Measurements from ENCODE around the gene FCRL2.
"Not testable (repeated sequence)": the region's sequence is repeated elsewhere in the genome, so short reads cannot be mapped to it uniquely, and the experiment has no call there.

The FCRL2 gene

DNA sequence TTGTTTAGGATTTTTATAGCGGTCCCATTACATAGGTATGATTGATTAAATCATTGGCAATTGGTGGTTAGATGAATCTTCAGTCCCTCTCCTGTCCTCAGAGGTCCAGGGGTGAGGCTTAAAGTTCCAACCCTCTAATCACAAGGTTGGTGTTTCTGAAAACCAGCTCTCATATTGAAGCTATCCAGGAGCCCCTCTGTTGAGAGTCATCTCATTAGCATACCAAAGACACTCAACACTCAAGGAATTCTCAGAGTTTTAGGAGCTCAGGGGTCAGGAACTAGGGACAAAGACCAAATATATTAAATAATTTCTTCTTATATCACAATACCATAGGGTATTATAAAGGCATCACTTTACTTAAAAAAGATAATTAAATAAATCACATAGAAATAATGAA is 23.3 kb downstream of the FCRL2 start:
- intact Hi-C loops (cut with DNase I), result no loop called here
- no peak for DNase-seq

DNA sequence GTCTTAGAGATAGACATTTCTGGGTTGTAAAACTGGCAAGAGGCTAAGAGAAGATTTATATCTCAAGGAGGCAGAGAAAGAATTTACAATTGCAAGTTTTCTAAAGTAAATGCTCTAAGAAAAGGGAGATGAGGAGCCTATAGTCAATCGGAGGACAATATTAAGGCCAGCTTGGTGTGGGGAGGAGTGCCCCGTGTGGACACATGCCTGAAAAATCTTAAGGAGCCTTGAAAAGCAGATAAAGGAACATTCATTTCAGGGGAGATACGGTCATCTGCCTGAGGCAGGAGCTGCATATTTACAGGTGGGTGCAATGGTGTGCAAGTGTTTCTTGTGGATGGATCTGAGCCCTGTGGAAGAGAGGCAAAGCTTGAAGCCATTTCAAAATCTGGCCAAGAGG is 25.6 kb downstream of the FCRL2 start:
- intact Hi-C loops (cut with DNase I), result no loop called here
- DNase-seq, result no peak

DNA sequence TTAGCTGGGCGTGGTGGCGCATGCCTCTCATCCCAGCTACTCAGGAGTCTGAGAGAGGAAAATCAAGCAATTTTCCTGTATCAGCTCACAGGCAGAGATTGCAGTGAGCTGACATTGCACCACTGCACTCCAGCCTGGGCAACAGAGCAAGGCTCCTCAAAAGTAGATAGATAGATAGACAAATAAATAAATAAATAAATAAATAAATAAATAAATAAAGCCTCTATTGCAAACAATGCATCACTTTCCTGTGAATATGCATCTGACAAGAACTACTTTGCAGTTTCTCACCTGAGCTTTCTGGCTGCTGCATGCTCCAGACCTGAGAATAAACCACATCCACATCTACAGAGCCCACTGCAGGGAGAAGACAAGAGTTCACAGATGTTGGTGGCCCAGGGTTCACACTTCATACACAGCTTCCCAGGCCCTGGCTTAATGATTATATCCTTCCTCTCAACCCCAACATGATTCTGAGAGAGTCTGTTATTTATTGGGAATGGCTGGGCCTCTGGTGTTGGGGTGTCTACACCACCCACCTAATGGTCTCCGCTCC is 28.6 kb downstream of the FCRL2 start:
- intact Hi-C loops (cut with DNase I), result no loop called here
- no peak for DNase-seq

DNA sequence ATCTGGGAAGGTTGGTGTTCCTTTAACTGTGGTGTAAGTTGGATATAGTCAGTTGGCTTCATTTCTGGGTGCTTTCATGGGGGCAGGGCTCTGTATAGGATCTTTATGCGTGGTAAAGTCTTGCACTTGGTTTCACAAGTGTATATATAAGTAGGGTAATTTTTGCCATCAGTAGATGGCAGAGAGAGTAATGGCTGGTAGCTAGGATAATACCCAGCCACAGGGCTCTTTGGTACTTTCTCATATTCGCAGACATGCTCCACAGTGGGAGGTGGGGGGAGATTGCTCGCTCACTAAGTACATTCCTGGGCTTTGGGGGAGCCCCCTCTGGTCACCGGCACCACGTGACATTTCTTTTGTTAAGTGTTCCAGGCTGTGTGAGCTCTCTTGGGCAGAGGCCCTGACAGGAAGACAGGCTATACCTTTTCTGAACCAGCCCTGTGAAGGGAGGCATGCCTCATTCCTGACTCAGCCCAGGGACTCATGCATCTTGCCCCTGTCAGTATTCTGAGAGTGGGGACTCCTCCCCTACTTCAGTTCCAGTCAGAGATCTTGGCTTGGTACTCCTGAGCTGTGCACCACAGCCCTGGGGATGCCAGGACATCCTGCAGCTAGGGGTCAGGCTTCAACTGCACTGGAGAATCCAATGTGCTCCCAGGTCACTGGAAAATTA is 37.6 kb downstream of the FCRL2 start:
- no peak for DNase-seq
- intact Hi-C loops (cut with DNase I), result no loop called here

DNA sequence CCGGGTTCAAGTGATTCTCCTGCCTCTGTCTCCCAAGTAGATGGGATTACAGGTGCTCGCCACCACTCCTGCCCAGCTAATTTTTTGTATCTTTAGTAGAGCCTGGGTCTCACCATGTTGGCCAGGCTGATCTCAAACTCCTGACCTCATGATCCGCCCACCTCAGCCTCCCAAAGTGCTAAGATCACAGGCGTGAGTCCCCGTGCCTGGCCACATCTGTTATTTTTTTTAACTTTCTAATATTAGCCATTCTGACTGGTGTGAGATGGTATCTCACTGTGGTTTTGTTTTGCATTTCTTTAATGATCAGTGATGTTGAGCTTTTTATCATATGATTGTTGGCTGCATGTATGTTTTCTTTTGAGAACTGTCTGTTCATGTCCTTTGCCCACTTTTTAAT is 40.9 kb downstream of the FCRL2 start:
- DNase-seq; intact Hi-C loops (cut with DNase I): not testable (repeated sequence)

DNA sequence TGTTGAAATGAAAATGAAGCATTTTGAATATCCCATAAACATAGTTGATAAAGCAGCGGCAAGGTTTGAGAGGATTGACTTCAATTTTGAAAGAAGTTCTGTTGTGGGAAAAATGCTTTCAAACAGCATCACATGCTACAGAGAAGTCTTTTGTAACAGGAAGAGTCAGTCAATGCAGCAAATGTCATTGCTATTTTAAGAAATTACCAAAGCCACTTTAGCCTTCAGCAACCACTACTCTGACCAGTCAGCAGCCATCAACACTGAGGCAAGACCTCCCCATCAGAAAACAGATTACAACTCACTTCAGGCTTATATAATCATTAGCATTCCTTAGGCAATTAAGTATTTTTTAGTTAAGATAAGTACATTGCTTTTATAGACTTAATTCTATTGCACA is 42.6 kb downstream of the FCRL2 start:
- intact Hi-C loops (cut with DNase I), result no loop called here
- no peak for DNase-seq

DNA sequence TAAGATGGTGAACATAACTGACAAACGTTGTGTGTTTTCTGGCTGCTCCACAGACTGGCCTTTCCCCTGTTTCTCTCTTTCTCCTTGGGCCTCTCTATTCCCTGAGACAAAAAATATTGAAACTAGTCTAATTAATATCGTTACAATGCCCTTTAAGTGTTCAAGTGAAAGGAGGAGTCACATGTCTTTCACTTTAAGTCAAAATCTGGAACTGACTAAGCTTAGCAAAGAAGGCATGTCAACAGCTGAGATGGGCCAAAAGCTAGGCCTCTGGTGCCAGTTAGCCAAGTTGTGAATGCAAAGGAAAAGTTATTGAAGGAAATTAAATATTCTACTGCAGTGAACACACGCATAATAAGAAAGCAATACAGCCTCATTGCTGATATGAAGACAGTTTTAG is 44.2 kb downstream of the FCRL2 start:
- DNase-seq, result no peak
- intact Hi-C loops (cut with DNase I), result no loop called here

DNA sequence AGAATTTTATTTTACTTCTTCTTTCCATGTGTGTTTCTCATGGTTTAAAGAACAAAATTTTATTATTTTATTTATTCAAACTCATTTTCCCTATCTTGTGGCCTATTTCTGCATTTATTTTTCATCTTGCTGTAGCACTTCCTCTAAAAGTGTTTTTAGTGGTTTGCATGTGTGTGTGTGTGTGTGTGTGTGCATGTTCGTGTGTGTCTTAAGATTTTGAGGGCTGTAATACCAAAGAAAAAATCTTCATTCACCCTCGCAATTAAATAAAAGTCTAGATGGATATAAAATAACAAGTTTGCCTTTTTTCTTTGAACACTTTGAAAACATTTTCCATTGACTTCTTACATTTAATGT is 51.7 kb downstream of the FCRL2 start:
- intact Hi-C loops (cut with DNase I), result no loop called here
- no peak for DNase-seq

DNA sequence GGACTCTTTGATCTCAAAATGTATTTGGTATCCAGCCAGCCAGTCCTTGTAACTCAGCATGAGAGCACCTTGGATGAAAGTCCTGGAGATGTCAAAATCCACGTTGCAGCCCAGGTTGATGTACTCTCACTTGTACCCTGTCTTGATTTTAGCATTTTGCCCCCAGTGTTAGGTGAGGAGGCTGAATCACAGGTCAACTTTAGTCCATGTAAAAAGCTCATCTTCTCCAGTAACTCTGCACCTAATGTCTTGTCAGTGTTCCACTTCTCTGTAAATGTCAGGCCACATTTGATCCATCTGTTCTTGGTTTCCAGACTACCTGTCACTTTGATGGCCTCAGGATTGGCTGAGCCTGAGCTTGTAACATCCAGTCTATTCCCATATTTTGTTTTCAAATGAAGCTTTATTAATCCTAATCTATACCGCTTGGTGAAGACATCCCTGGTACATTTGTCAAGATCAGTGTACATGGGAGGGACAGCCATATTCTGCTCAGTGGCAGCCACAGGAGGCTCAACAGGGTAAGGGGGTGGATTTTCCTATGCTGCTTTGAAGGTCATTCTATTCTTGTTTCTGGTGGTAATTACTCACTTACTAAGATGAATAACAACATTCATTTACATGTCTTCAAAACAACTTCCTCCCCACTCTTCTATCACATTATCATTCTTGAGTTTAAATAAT is 52.3 kb downstream of the FCRL2 start:
- DNase-seq, result no peak
- intact Hi-C loops (cut with DNase I), result no loop called here

DNA sequence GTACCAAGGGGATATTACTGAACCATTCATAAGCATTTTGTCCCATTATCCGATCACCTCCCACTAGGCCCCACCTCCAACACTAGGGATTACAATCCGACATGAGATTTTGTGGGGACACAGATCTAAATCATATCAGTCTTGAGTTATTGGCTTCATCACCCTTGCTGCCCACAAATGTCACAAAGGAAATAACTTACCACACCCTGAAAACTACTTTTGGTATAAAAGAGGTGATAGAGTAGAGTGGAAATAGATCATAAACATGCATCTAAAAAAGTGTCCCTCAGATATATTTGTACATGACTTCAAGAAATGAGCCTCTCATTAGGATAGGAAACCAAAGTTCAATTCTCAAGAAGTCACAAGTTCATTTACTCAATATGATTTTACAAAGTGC is 53.8 kb downstream of the FCRL2 start:
- DNase-seq, result no peak
- intact Hi-C loops (cut with DNase I), result no loop called here

DNA sequence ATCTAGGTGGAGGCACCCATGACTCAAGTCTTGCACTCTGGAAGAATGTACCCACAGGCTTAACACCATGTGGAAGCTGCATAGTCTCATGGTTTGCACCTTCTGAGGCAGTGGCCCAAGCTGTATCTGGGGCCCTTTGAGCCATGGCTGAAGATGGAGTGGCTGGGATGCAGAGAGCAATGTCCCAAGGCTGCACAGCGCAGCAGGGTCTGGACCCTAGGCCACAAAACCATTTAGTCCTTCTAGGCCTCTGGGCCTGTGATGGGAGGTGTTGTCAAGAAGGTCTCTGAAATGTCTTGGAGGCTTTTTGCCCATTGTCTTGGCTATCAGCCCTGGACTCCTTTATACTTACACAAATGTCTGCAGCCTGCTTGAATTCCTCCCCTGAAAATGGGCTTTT is 54.9 kb downstream of the FCRL2 start:
- intact Hi-C loops (cut with DNase I), result no loop called here
- DNase-seq, result no peak

DNA sequence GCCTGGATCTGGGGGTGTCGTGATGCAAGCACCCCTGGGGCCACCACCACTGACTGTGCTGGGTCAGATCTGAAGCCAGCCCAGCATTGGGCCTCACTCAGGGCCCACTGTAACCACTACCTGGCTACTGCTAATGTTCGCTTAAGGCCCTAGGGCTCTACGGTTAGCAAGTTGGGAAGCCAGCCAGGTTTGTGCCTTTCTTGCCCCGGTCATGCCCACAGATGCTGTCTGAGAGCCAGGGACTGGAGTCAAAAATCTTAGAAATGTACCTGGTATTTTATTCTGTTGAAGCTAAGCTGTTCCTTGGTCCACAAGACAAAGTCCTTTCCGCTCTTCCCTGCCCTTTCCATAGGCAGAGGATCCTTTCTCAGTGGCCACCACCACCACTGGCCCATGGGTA is 61.2 kb downstream of the FCRL2 start:
- intact Hi-C loops (cut with DNase I), result no loop called here

DNA sequence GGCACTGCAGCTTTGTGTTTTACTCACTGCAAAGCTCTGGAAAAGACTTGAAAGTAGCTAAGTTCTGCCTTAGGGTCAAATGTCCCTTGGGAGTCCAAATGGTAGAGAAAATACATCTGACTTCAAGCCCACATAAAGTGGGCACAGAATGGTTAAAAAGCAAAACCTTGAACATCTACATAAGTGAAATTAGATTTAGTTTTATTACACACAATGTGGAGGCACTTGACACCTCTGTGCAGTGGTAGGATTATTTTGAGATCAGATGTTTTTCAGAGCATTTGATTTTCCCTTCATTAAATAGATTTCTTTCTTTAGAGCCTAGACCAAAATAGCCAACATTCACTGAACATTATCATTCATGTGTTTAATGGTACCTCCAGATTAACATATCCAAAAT is 65.1 kb downstream of the FCRL2 start:
- intact Hi-C loops (cut with DNase I), result no loop called here
- no peak for DNase-seq

More for the DNA sequence above, 61.2 kb downstream of the FCRL2 start:
- DNase-seq, result no peak

DNA sequence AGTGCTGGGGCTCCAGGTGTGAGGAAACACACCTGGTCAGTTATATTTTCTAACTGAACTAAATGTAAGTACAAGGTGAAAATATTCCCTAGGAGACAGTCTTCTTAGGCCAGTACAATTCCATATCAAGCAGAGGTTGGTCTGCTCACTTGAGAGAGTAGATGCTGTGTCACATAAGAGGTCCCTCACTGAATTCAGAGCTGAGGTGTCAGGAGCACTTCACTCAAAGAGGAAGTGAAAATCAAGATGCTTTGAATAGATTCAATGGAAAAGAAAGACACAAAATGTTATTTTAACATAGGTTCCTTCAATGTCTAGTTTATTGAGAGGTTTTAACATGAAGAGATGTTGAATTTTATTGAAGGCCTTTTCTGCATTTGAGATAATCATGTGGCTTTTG is 72.1 kb downstream of the FCRL2 start:
- no peak for DNase-seq
- intact Hi-C loops (cut with DNase I), result no loop called here

DNA sequence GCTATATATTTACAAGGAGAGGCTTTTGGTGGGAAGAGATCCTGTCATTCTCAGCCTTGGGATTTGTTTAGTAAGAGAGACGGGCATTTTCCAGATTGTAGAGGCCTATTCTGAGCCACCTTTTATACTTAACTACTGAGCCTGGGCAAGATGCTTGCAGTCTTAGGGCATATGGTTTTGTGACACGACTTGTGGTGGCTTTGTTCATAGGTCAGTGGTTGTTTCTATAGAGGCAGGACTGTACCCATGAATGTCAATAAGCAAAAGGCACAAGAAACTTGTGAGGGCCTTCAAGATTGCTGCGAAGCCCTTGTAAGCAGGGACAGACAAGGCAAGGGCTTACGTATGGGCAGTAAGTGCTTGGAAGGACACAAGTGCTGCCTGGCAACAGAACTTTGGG is 73.0 kb downstream of the FCRL2 start:
- intact Hi-C loops (cut with DNase I), result no loop called here
- no peak for DNase-seq

DNA sequence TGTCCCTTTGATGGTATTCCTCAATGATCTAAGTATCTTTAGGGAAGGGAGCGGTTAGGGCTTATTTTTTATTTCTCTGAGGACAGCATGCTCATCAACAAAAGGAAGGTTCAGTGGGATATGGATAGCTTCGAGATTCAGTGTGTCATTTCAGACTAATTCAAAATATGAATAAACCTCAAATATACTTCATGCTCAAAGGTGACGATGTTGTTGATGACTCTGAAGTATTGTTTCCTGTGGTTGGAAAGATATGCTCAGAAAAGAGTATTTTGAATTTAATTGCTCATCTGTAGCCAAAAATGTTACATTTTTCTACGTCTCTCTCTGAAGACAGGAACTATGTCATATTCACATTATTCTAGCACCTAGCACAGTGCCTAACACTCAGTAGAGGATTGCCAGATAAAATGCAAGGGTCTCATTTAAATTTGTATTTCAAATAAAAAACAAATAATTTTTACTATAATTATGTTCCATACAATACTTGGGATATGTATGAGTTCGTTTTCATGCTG is 74.6 kb downstream of the FCRL2 start:
- DNase-seq, result no peak
- intact Hi-C loops (cut with DNase I), result no loop called here

DNA sequence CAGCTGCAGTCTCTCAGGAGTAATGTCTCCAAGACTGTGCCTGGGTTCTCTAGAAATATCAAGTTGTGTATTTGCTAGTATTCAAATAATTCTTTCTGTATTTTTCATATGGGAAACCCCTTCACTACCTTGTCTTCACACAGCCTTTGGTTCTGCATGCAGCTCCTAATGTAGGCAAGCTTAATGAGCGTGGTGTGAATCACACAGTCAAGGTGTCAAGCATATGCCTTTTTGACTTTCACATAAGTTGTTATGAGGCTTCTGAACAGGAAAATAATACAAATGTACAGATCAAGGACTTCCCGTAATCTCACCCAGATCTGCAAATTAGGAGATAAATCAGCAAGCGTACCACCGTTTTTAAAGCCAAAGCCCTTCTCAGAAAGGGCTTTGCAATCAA is 76.2 kb downstream of the FCRL2 start, which contains the start of gene FCRL3:
FCRL3 (minus strand) TSS at position 38 of the 400 bp plus-strand sequence. CDS start 280 bp downstream, outside the sequence.
- DNase-seq, result no peak
- intact Hi-C loops (cut with DNase I), result no loop called here

DNA sequence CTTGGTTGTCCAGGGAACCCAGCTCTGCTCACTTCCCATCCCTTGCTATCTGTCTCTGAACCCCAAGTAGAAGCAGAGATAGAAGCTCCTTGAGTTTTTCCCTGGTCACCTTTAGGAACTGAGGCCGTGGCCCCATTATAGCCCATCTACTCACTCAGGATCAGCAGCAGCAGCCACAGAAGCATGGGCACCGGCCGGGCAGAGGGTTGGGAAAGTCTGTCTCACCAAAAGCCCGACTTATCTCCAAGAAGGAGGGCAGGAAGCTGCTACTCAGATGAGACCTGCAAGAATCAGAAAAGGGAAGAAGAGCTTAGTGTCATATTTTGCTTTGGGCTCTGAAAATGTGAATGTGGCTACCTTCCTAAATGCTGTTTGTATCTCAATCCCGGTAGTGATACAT is 76.6 kb downstream of the FCRL2 start:
- DNase-seq, result no peak
- intact Hi-C loops (cut with DNase I), result no loop called here

DNA sequence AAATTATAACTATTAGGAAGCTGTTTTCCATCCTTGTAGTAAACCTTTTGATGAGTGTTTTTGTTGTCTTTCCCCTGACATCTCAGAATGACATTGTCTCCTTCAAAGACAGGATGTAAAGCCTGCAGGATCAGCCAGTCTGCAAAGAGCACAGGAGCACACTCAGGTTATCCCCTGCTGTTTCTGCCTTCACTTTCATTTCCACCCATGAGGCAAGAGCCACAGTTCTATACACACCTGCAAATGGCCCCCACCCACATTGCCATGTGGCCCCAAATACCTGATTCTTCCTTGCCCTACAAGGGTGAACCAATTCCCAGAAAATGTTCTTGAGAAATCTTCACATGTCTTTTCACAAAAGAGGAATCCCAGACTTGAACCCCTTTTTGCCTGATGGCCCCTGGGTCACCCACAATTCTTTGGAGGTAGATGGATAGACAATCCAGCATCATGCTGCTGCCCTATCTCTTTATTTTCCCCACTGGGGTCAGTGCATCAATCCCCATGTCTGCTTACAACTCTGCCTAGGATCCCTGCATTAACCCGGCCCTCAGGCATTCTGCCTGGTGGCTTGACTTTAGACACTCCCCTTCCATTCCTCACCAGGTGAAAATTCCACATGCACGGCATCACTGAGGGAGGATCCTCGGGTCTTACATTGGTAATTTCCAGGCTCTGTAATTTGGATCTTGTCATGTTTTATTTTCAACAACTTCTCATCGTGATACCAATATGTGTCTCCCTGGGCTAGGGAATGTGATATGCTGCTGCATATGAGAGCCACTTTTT is 79.0 kb downstream of the FCRL2 start:
- intact Hi-C loops (cut with DNase I), result no loop called here
- DNase-seq, result no peak

DNA sequence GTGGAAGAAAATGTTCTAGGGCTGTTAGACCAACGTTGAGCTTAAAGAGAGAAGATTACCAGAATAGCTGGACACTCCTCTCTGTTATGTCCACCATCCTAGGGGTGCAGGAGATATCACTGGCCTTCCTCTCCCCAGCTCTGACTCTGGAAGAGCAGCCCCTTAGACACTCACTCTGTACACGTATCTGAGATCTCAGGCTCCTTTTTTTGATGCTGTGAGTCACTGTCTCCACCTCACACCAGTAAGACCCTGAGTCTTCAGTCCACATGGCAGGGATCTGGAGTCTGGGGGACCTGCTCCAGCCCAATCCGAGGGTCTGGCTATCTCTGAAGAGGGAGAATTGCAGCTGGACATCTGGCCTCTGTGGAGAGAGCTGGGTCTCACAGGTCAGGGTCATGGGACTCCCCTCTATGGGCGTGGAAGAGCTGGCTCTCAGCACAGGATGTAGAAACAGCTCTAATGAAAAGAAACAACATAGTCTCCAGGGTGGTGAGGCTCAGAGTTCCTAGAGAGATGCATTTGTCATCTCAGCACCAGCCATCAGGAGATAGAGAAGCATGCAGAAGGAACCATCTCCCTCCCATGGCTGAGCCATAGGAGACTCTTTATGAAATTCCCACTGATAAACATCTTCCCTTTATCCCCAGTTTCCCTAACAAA is 79.8 kb downstream of the FCRL2 start:
- intact Hi-C loops (cut with DNase I), result no loop called here
- no peak for DNase-seq

Measured in posterior cingulate gyrus (tissue), 11 donors.